HG02840 (cell line): ENCODE data around the gene ZNF592.

Experiments used
- ATAC-seq: cut with Tn5 transposase; IDR thresholded peaks from one replicate; pipeline ENCODE4 v1.9.1; 2021; ENCODE audit warnings: mild to moderate bottlenecking, moderate library complexity, moderate number of reproducible peaks; ENCODE audit not compliant: unreplicated experiment, low FRiP score

Gene ZNF592

DNA sequence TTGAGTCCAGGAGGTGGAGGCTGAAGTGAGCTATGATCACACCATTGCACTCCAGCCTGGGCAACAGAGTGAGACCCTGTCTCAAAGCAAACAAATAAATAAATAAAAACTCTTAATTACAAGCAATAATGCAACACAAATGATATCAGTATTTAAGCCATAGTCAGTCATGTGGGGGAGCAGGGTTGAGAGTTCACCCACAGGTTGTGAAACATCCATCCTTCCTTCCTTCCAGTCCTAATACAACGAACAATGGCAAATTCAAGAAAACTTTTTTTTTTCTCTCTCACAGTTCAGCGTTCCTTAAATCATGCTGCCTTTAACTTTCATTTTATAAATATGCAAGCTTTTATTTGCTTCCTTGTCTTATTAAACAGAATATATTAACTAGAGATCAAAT, 24.1 kb downstream of the ZNF592 start:
- no peak for ATAC-seq

DNA sequence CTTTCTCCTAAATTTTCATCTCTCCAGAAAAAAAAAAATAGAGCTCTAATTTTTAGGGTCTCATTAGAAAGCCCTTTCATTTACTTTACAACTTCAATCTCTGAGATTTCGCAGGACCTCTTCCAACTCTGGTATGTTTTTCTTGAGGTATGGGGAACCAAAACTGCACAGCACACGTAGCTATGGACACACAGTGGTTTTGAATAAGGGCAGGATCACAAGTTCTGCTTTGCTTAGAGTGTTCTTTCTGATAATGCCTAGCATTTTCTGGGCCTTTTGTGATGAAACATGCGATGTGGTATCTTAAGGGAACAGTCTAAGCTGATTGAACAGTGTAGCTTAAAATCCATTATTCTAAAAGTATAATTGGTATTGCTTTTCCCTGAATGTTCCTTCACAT, 25.3 kb downstream of the ZNF592 start:
- ATAC-seq = no peak

GRCh38 chr15:84775867-84776449, 27.6 kb downstream of the ZNF592 start:
- ATAC-seq = no peak

DNA sequence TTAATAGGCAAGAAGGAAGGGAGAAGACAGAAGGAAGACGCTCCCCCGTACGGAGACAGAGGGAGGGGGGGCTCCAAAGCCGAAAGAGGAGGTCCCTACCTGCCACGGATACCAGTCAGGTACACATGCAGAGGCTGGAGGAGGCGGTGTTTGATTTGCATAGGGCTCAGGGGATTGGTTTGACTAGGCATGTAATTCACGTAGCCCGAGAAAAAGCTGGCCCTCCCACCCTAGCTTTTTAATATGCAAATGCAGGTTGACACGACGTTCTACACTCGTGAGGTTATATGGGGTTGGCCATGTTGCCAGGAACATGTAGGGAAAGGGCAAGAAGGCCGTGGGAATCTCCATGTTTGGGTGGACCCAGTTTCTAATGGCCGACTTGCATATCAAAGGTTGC, 29.8 kb downstream of the ZNF592 start:
- no peak for ATAC-seq

GRCh38 chr15:84780492-84780891, 32.1 kb downstream of the ZNF592 start:
- ATAC-seq = no peak

DNA sequence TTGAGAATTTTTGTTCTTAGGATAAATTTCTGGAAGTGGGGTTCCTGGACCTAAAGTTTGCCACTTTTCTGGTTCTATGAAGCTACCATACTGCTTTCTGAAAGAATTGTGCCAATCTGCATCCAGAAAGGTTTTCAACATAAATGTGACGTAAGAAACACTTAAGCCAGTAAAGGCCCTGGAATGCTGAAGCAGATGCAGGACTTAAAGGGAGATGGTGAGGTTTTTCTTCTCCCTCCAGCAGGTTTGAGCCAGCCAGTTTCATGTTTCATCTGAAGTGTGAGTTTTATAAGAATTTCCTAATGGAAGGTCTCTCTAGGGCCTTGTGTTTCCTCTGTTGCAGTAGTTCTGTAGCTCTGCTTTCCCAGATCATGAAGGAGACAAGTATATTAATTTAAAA, 33.1 kb downstream of the ZNF592 start:
- no peak for ATAC-seq

- no peak for ATAC-seq
These were observed 34.0 kb downstream of the ZNF592 start for GRCh38 chr15:84782346-84782745.

DNA sequence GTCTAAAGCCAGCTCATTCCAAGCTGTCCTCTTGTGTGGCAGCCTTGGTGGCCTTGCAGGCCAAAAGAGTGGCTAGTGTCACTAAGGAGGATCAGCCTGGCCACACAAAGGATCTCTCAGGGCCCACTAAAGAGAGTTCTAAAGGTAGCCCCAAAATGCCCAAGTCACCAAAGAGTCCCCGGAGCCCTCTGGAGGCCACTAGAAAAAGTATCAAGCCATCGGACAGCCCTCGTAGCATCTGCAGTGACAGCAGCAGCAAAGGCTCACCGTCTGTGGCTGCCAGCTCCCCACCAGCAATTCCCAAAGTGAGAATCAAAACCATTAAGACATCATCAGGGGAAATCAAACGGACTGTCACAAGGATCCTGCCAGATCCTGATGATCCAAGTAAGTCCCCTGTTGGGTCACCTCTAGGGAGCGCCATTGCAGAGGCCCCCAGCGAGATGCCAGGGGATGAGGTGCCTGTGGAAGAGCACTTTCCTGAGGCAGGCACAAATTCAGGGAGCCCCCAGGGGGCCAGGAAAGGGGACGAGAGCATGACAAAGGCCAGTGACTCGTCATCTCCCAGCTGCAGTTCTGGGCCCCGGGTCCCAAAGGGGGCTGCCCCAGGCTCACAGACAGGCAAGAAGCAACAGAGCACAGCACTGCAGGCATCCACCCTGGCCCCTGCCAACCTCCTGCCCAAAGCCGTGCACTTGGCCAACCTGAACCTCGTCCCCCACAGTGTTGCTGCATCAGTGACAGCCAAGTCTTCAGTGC, 35.3 kb downstream of the ZNF592 start:
- no peak for ATAC-seq

DNA sequence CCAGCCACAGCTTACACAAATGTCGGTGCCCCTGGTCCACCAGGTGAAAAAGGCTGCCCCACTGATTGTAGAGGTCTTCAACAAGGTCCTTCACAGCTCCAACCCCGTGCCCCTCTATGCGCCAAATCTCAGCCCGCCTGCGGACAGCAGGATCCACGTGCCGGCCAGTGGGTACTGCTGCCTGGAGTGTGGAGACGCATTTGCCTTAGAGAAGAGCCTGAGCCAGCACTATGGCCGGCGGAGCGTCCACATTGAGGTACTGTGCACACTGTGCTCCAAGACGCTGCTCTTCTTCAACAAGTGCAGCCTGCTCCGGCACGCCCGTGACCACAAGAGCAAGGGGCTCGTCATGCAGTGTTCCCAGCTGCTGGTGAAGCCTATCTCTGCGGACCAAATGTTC, 35.9 kb downstream of the ZNF592 start:
- ATAC-seq = no peak

GRCh38 chr15:84785053-84785452, 36.7 kb downstream of the ZNF592 start:
- no peak for ATAC-seq

GRCh38 chr15:84788500-84788899, 40.1 kb downstream of the ZNF592 start:
- ATAC-seq = no peak

DNA sequence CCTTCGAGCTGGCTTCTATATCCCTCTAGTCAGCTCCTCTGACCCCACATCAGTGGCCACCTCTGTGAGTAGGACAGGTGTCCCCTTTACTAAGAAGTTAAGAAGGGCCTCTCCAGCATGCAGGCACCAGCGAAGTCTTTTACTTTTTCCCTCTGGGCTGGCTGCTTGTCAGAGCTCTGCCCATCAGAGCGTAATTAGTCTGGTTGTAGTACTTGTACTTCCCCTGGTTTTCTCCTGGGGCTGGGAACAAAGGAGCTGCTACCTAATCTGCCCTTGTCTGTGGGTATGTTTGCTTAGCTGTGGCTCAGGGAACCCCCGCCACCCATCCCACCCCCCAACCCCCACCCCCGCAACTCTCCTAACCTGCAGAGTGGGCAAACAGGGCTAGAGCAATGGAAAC, 41.4 kb downstream of the ZNF592 start:
- ATAC-seq = no peak

DNA sequence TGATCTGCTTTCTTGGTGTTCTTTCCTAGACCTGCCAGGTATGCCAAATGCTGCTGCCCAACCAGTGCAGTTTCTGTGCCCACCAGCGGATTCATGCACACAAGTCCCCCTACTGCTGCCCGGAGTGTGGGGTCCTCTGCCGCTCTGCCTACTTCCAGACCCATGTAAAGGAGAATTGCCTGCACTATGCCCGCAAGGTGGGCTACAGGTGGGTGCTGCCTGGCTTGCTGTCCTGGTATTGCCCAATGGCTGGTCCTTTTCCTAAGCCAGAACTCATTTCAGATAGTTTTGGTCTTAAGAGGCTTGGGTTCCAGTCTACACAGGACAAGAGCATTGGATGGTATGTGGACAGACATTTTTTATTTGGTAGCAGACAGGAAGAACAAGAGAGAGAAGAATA, 42.3 kb downstream of the ZNF592 start:
- ATAC-seq = no peak

GRCh38 chr15:84791763-84792162, 43.4 kb downstream of the ZNF592 start:
- ATAC-seq = no peak

- ATAC-seq = no peak
These were observed 45.2 kb downstream of the ZNF592 start for GRCh38 chr15:84793431-84794161.

- no peak for ATAC-seq
These were observed 45.8 kb downstream of the ZNF592 start for GRCh38 chr15:84794162-84794547.

DNA sequence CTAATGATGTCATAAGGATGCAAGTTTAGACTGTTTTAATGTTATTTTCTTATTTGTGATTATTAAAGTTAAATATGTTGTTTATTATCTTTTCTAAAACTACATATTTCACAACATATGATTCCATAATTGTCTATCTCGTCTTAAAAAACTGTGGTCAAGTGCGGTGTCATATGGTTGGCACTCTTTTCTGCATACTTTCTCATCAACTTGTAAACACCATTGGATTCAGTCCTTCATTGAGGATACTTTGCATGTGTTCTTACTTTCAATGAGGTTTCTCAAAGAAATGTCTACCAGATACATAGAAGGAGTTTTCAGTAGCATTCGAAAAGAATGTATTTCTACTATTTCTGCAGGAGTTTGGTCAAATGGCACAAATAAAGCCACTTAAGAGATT, 46.8 kb downstream of the ZNF592 start:
- no peak for ATAC-seq

- no peak for ATAC-seq
These were observed 48.8 kb downstream of the ZNF592 start for GRCh38 chr15:84797212-84797611.

- no peak for ATAC-seq
These were observed 49.4 kb downstream of the ZNF592 start for GRCh38 chr15:84797801-84798200.

DNA sequence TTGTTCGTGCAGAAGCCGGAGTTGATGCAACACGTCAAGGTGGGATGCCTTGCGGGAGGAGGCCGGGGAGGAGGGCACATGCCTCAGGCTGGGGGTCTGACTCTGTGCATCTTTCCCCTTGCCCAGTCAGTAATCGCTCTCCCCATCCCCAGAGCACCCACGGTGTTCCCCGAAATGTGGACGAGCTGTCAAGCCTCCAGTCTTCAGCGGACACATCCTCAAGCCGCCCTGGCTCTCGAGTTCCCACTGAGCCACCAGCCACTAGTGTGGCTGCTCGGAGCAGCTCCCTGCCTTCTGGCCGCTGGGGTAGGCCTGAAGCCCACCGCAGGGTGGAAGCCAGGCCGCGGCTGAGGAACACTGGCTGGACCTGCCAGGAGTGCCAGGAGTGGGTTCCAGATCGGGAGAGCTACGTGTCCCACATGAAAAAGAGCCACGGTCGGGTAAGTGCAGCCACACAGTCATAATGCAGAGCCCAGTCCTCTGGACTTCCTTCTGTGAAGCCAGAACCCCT, 50.1 kb downstream of the ZNF592 start:
- ATAC-seq = no peak

- no peak for ATAC-seq
These were observed 51.3 kb downstream of the ZNF592 start for GRCh38 chr15:84799511-84800187.
